PC-9 (cell line): ENCODE results near the gene GCK. TPM values are rescaled to one million over a fixed set of nuclear protein-coding genes. Genes with fewer than 3 reads are reported as not detected.

Source experiments
- BruUV-seq: library from RNA; stranded (reverse); fragments of 400-500 nt; replicated peaks from 2 replicates; lab custom pipeline; 2021; lab: Mats Ljungman, UMichigan
- CTCF ChIA-PET: fragments of 300-600 bp; sonication (Branson Sonifier 250); formaldehyde crosslinking; loops from one replicate; lab custom pipeline; 2022; ENCODE audit warnings: antibody characterized with exemption; lab: Charles Lee
- POLR2A ChIA-PET: fragments of 300-600 bp; sonication (Branson Sonifier 250); formaldehyde crosslinking; loops from one replicate; lab custom pipeline; 2022; ENCODE audit warnings: antibody characterized with exemption; ENCODE audit not compliant: unreplicated experiment; lab: Charles Lee
- DNase-seq, 2 experiments: peaks; one replicate each; pipeline versions ENCODE4 v3.0.0 to v3.0.0-alpha.2; 2015 to 2022; ENCODE audit warnings: mixed read lengths in 1 of 2
- H2AFZ ChIP-seq: fragments of 200-600 bp; sonication (generic); 2 replicates; pipeline ENCODE4 v1.8.1; 2017; ENCODE audit warnings: antibody characterized with exemption
- H3F3A ChIP-seq: fragments of 200-600 bp; sonication (generic); 2 replicates; pipeline ENCODE4 v1.8.1; 2017; ENCODE audit warnings: antibody characterized with exemption, mild to moderate bottlenecking, low read depth; ENCODE audit not compliant: insufficient read depth
- H3K27ac ChIP-seq: fragments of 200-600 bp; sonication (generic); 2 replicates; pipeline ENCODE4 v1.6.1; 2016; ENCODE audit warnings: mixed run types
- H3K27me3 ChIP-seq: fragments of 200-600 bp; sonication (generic); 2 replicates; pipeline ENCODE4 v1.6.1; 2016; ENCODE audit warnings: low read depth, mixed run types; ENCODE audit not compliant: insufficient read depth
- H3K36me3 ChIP-seq: fragments of 200-600 bp; sonication (generic); 2 replicates; pipeline ENCODE4 v1.6.1; 2016; ENCODE audit warnings: low read depth, mixed run types
- H3K4me1 ChIP-seq: fragments of 200-600 bp; sonication (generic); replicated peaks from 2 replicates; pipeline ENCODE4 v1.6.1; 2016; ENCODE audit warnings: mixed run types; ENCODE audit not compliant: insufficient read depth
- H3K4me2 ChIP-seq: fragments of 200-600 bp; sonication (generic); 2 replicates; pipeline ENCODE4 v1.6.1; 2017; ENCODE audit warnings: mixed run types
- H3K4me3 ChIP-seq: fragments of 200-600 bp; sonication (generic); 2 replicates; pipeline ENCODE4 v1.6.1; 2016; ENCODE audit warnings: mixed run types
- H3K79me2 ChIP-seq: fragments of 200-600 bp; sonication (generic); 2 replicates; pipeline ENCODE4 v1.6.1; 2017; ENCODE audit warnings: low read depth, mixed run types
- H3K9me2 ChIP-seq: fragments of 200-600 bp; sonication (generic); 2 replicates; pipeline ENCODE4 v1.8.1; 2017; ENCODE audit warnings: mild to moderate bottlenecking; ENCODE audit not compliant: insufficient read depth
- H3K9me3 ChIP-seq: fragments of 200-600 bp; sonication (generic); 2 replicates; pipeline ENCODE4 v1.8.1; 2016; ENCODE audit warnings: low read depth; ENCODE audit not compliant: insufficient read depth
- H4K20me1 ChIP-seq: fragments of 200-600 bp; sonication (generic); 2 replicates; pipeline ENCODE4 v1.8.1; 2017; ENCODE audit not compliant: insufficient read depth
- EZH2 ChIP-seq: fragments of 200-600 bp; sonication (generic); IDR thresholded peaks from 2 replicates; pipeline ENCODE4 v1.8.0; 2017; ENCODE audit warnings: antibody characterized with exemption, low read depth
- intact Hi-C: fragments of 100-400 bp; cut with micrococcal nuclease; formaldehyde crosslinking; loops from one replicate; pipeline ENCODE4 v1.10.0; 2022; ENCODE audit not compliant: unreplicated experiment
- total RNA-seq: library from RNA; stranded (reverse); gene quantifications from 2 replicates; pipeline ENCODE4 v1.2.3, GENCODE V29; 2021
- TF ChIP-seq, protein P1 (sequence below): fragments of 200-600 bp; sonication (generic); conservative IDR thresholded peaks from 2 replicates; pipeline ENCODE4 v1.6.1; 2017; ENCODE audit warnings: mixed run types, antibody characterized with exemption, mild to moderate bottlenecking, moderate library complexity

Gene GCK
- total RNA-seq, 1 experiment from 2014 or later, result not detected

DNA sequence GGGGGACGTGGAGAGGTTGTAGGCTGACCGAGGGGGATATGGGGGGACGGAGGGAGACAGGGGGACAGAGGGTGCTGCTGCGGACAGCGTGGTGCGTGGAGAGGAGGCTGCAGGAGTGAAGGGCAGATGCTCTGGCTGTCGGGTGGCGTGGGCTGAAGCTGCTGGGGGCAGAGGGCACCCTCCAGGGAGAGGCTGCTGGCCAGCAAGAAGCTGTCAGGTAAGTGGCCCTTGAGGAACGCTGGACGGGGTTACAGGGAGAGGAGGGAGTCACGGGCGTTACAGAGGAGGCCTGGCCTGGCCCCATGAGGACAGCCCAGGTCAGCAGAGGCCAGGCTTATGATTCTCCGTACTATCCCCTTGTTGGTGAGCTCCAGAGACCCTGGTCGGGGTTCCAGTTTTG lies 38.7 kb upstream of the GCK start:
- Histone ChIP-seq H3F3A (no peaks in the 10 kb centered on the region), H3K36me3 (no peaks in the 10 kb centered on the region), H3K27ac (no peak overlapping the region), H3K27me3 (peaks cover 56% of the 10 kb centered on the region), H3K9me3 (no peaks in the 10 kb centered on the region), H2AFZ (no peak overlapping the region), H3K4me1 (no peaks in the 10 kb centered on the region), H3K79me2 (no peaks in the 10 kb centered on the region), H3K4me2 (no peak overlapping the region), H3K4me3 (no peak overlapping the region), H3K9me2 (no peaks in the 10 kb centered on the region), H4K20me1 (peaks cover 4% of the 10 kb centered on the region; the same call in 1 of the 2 replicates)
- BruUV-seq, result no TSS peak
- DNase-seq, result no peak
- CTCF ChIA-PET, result no interaction called here
- POLR2A ChIA-PET, result no interaction called here
- no peak for TF ChIP-seq EZH2
- TF ChIP-seq, protein P1, sequence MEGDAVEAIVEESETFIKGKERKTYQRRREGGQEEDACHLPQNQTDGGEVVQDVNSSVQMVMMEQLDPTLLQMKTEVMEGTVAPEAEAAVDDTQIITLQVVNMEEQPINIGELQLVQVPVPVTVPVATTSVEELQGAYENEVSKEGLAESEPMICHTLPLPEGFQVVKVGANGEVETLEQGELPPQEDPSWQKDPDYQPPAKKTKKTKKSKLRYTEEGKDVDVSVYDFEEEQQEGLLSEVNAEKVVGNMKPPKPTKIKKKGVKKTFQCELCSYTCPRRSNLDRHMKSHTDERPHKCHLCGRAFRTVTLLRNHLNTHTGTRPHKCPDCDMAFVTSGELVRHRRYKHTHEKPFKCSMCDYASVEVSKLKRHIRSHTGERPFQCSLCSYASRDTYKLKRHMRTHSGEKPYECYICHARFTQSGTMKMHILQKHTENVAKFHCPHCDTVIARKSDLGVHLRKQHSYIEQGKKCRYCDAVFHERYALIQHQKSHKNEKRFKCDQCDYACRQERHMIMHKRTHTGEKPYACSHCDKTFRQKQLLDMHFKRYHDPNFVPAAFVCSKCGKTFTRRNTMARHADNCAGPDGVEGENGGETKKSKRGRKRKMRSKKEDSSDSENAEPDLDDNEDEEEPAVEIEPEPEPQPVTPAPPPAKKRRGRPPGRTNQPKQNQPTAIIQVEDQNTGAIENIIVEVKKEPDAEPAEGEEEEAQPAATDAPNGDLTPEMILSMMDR, result no peak
- intact Hi-C loops, result no loop called here

DNA sequence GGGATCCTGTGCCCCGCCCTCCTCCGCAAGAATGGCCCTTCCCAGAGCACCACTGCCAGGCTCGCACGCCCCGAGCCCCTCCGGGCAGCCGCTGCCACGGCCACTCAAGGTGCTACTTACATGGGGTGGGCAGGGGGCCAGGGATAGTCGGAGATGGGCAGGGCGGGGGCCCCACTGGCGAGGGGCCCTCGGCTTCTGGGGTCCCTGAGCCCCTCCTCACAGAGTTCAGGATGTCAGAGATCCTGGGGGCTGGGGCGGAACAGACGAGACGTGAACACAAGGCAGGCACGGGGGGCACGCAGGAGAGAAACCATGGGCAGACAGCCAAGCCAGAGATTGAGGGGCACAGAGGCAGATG lies 37.1 kb upstream of the GCK start:
- ChIA-PET POLR2A (no interaction called here), CTCF (no interaction called here)
- Histone ChIP-seq H3K27me3 (peaks cover 65% of the 10 kb centered on the region), H3K79me2 (no peaks in the 10 kb centered on the region), H4K20me1 (peaks cover 4% of the 10 kb centered on the region; the same call in 1 of the 2 replicates), H3F3A (no peaks in the 10 kb centered on the region), H3K27ac (no peak overlapping the region), H3K4me2 (no peak overlapping the region), H3K9me3 (no peaks in the 10 kb centered on the region), H2AFZ (no peak overlapping the region), H3K4me3 (no peak overlapping the region), H3K4me1 (no peaks in the 10 kb centered on the region), H3K9me2 (no peaks in the 10 kb centered on the region), H3K36me3 (no peaks in the 10 kb centered on the region)
- no TSS peak for BruUV-seq
- TF ChIP-seq, protein P1, result no peak
- TF ChIP-seq EZH2, result no peak
- DNase-seq, result no peak
- intact Hi-C loops, result no loop called here

DNA sequence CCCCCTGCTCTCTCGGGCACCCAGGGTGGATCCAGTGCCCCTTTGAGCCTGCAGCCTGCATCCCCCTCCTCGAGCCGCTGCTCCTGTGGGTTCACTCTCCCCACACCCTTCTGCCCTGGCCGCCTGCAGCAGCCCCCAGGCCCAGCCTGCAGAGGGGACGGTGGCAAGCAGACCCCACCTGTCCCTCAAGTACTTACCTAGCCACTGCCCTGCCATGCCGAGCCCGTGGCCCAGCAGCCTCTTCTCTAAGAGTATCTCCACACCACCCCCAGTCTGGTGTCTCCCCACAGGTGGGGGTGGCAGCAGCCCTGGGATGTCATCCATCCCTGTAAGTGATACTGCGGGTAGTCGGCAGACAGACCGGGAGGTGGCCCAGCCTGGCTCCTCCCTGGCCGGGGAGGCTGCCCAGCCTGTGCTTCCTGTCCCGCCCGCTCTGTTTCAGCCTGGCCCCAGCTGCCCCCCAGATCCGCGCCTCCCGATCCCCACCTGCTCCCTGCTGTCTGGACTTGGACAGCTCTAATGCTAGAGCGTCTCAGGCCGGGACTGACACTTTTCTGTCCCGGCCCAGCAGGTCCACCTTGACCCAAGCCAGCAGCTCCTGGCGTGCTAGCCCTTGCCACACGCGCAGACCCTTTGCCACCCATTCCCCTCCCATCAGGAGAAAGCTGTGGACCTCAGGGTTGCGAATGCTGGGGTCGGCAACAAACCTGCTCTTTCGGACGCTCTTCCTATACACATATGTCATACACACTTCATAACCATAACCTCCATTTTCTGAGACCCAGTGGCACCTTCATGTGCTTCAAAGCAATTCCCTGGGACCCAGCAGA lies 36.5 kb upstream of the GCK start:
- POLR2A ChIA-PET, result no interaction called here
- peaks cover 4% of the 10 kb centered on the region; the same call in 1 of the 2 replicates for H4K20me1 ChIP-seq
- H3K79me2 ChIP-seq, result no peaks in the 10 kb centered on the region
- no peaks in the 10 kb centered on the region for H3K9me2 ChIP-seq
- no peaks in the 10 kb centered on the region for H3K4me1 ChIP-seq
- no peaks in the 10 kb centered on the region for H3K36me3 ChIP-seq
- peak overlapping the region; percentile 12; the same call in 1 of the 2 replicates for H3K4me2 ChIP-seq
- H3F3A ChIP-seq, result no peaks in the 10 kb centered on the region
- no peaks in the 10 kb centered on the region for H3K9me3 ChIP-seq
- DNase-seq, result no peak
- no peak overlapping the region for H3K4me3 ChIP-seq
- BruUV-seq, result no TSS peak
- H3K27ac ChIP-seq, result no peak overlapping the region
- H3K27me3 ChIP-seq, result peaks cover 65% of the 10 kb centered on the region
- TF ChIP-seq, protein P1, result no peak
- no peak for TF ChIP-seq EZH2
- CTCF ChIA-PET, result no interaction called here
- intact Hi-C loops, result no loop called here
- no peak overlapping the region for H2AFZ ChIP-seq
